Effector memory CD8-positive, alpha-beta T cell (primary cell): Measurements from ENCODE around the gene PTPRM.

Source experiments
- ATAC-seq: fragments of 150-1000 bp; cut with Tn5 transposase; replicated peaks from 2 replicates; pipeline ENCODE4 v1.10.0; 2021; ENCODE audit warnings: mild to moderate bottlenecking, moderate library complexity
- DNase-seq, 3 experiments: peaks; one replicate each; pipeline ENCODE4 v3.0.0; 2021
- H3K27ac Mint-ChIP-seq, 2 donors: one replicate each; pipeline ENCODE4 v1.8.0; 2022; ENCODE audit warnings: mild to moderate bottlenecking in 2 of 2, mixed read lengths in 2 of 2, moderate library complexity in 2 of 2
- H3K27me3 Mint-ChIP-seq, 2 donors: one replicate each; pipeline ENCODE4 v1.8.0; 2022; ENCODE audit warnings: mixed read lengths in 2 of 2
- H3K36me3 Mint-ChIP-seq: one replicate; pipeline ENCODE4 v1.8.0; 2022; ENCODE audit warnings: mild to moderate bottlenecking, moderate library complexity, mixed read lengths; ENCODE audit not compliant: insufficient read depth
- H3K4me1 Mint-ChIP-seq, 2 donors: one replicate each; pipeline ENCODE4 v1.8.0; 2022; ENCODE audit warnings: low read depth in 2 of 2, mixed read lengths in 2 of 2
- H3K4me3 Mint-ChIP-seq, 2 donors: one replicate each; pipeline ENCODE4 v1.8.0; 2022; ENCODE audit warnings: mild to moderate bottlenecking in 2 of 2, mixed read lengths in 2 of 2, moderate library complexity in 2 of 2
- H3K9me3 Mint-ChIP-seq, 2 donors: one replicate each; pipeline ENCODE4 v1.8.0; 2022; ENCODE audit warnings: mixed read lengths in 2 of 2

PTPRM gene

GRCh38 chr18:7615840-7616239 lies 48.7 kb downstream of the PTPRM start:
- H3K4me3 Mint-ChIP-seq: no peak overlapping the region
- no peak overlapping the region for H3K27ac Mint-ChIP-seq
- ATAC-seq (no peak), DNase-seq (no peak)
- H3K9me3 Mint-ChIP-seq: no peaks in the 10 kb centered on the region
- H3K27me3 Mint-ChIP-seq: no peaks in the 10 kb centered on the region
- H3K4me1 Mint-ChIP-seq: no peaks in the 10 kb centered on the region
- H3K36me3 Mint-ChIP-seq: peaks cover 2% of the 10 kb centered on the region

- no peaks in the 10 kb centered on the region for H3K27me3 Mint-ChIP-seq
- H3K36me3 Mint-ChIP-seq: peaks cover 2% of the 10 kb centered on the region
- no peak overlapping the region for H3K4me3 Mint-ChIP-seq
- ATAC-seq (no peak), DNase-seq (no peak)
- no peak overlapping the region for H3K27ac Mint-ChIP-seq
- no peaks in the 10 kb centered on the region for H3K9me3 Mint-ChIP-seq
- no peaks in the 10 kb centered on the region for H3K4me1 Mint-ChIP-seq
These were observed 49.5 kb downstream of the PTPRM start for GRCh38 chr18:7616661-7617060.

GRCh38 chr18:7617738-7618422 lies 50.8 kb downstream of the PTPRM start:
- Mint-ChIP-seq H3K36me3 (peaks cover 2% of the 10 kb centered on the region), H3K9me3 (no peaks in the 10 kb centered on the region), H3K27me3 (no peaks in the 10 kb centered on the region), H3K4me1 (no peaks in the 10 kb centered on the region), H3K27ac (no peak overlapping the region), H3K4me3 (no peak overlapping the region)
- DNase-seq (no peak), ATAC-seq (no peak)

DNA sequence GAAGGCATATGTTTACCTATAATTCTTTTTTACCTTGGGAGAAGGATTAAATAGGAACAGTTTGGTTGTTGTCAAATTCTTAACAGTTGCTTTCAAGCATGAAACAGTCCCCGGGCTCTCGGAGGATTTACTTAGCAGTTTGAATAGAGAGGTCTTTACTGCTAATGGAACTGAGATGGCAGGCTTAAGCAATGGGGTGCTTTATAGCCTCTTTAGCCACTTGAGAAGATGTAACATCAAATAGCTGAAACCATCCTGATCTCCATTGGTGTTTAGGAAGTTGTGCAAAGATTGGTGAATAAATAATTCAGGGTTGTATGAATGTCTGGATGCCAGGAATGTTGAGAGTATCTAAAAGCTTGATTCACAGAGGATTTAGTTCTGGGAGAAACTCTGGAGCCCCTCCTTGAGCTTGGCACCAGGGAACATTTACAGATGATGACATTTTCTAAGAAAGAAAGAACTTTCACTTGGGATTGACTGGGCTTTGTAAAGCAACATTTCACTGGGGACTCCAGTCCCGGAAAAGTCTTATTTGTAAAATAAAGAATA lies 51.9 kb downstream of the PTPRM start:
- DNase-seq (no peak), ATAC-seq (no peak)
- H3K4me3 Mint-ChIP-seq: no peak overlapping the region
- H3K4me1 Mint-ChIP-seq: no peaks in the 10 kb centered on the region
- no peak overlapping the region for H3K27ac Mint-ChIP-seq
- H3K27me3 Mint-ChIP-seq: no peaks in the 10 kb centered on the region
- no peaks in the 10 kb centered on the region for H3K9me3 Mint-ChIP-seq
- peaks cover 2% of the 10 kb centered on the region for H3K36me3 Mint-ChIP-seq

GRCh38 chr18:7619676-7620075 lies 52.6 kb downstream of the PTPRM start:
- Mint-ChIP-seq H3K9me3 (no peaks in the 10 kb centered on the region), H3K4me1 (no peaks in the 10 kb centered on the region), H3K36me3 (peaks cover 2% of the 10 kb centered on the region), H3K4me3 (no peak overlapping the region), H3K27me3 (no peaks in the 10 kb centered on the region), H3K27ac (no peak overlapping the region)
- ATAC-seq (no peak), DNase-seq (no peak)

- Mint-ChIP-seq H3K27ac (no peak overlapping the region), H3K27me3 (no peaks in the 10 kb centered on the region), H3K4me1 (no peaks in the 10 kb centered on the region), H3K9me3 (no peaks in the 10 kb centered on the region), H3K4me3 (no peak overlapping the region), H3K36me3 (peaks cover 2% of the 10 kb centered on the region)
- DNase-seq (no peak), ATAC-seq (no peak)
These were observed 55.6 kb downstream of the PTPRM start for GRCh38 chr18:7622721-7623120.

DNA sequence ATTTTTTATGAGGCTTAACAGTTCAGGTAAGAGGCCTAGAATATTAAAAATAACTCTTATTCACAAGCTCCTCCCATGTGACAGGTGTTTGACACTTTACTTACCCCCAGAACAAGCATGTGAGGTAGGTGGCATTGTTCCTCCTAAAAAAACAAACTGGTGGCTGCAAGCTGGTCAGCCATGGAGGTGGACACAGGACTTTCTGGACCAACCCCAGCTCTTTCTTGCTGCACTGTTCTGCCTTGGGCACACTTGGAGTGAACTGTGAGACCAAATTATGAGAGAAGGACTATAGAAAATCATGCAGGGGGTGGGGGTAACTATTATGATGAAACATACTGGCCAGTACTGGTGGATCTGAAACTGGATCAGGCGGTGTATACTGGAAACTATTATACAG lies 56.6 kb downstream of the PTPRM start:
- H3K36me3 Mint-ChIP-seq: peaks cover 2% of the 10 kb centered on the region
- no peaks in the 10 kb centered on the region for H3K4me1 Mint-ChIP-seq
- DNase-seq (no peak), ATAC-seq (no peak)
- no peak overlapping the region for H3K27ac Mint-ChIP-seq
- no peak overlapping the region for H3K4me3 Mint-ChIP-seq
- H3K9me3 Mint-ChIP-seq: peaks cover 0 to under 1% of the 10 kb centered on the region in 2 donors
- no peaks in the 10 kb centered on the region for H3K27me3 Mint-ChIP-seq

DNA sequence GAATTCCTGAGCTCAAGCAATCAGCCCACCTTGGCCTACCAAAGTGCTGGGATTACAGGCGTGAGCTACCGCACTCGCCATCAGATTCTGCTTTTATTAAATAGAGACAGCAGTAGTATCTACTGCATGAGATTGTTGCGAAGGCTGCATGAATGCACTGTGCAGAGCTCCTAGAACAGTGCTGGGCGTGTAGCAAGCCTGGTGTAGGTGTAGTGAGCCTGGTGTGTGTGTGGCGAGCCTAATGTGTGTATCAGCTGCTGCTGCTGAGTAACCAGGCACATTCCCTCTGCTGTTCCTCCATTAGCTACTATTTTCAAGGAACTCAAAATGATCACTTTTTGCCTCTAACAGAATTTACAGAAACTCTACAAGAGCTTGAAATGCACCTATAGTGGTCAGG lies 57.6 kb downstream of the PTPRM start:
- H3K9me3 Mint-ChIP-seq: peaks cover 0 to 10% of the 10 kb centered on the region in 2 donors
- DNase-seq: no peak
- H3K36me3 Mint-ChIP-seq: peaks cover under 1% of the 10 kb centered on the region
- no peak overlapping the region for H3K27ac Mint-ChIP-seq
- no peaks in the 10 kb centered on the region for H3K27me3 Mint-ChIP-seq
- H3K4me1 Mint-ChIP-seq: peaks cover 0 to 2% of the 10 kb centered on the region in 2 donors
- no peak overlapping the region for H3K4me3 Mint-ChIP-seq
- no peak for ATAC-seq

DNA sequence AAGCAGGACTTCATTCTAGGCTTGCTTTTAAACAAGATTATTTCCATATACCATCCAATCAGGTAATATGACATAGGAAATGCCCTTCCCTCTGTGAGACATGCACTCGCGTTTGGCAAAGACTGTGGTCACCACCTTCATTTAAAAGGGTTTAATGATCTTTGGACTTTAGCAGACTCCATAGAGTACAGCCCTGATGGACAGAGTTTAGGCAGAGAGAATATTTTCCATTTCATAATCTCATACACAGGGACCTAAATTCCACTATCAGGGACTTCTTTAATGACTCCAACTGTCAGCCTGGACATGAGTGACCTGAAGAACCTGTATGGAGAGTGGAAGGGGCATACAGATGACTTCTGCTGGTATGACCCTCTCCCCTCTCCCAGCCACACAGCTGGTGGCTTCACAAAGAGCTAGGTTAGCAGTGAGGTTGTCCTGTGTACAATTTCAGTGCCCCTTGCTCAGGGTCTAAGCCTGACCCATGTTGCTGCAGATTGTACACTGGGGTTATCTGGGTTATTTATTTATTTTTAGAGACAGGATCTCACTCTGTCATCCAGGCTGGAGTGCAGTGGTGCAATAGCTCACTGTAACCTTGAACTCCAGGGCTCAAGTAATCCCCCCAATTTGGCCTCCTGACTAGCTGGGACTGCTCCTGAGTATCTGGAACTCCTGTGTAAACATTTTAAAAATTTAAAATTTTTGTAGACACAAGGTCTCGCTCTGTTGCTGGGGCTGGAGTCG lies 59.2 kb downstream of the PTPRM start:
- no peaks in the 10 kb centered on the region for H3K27me3 Mint-ChIP-seq

DNA sequence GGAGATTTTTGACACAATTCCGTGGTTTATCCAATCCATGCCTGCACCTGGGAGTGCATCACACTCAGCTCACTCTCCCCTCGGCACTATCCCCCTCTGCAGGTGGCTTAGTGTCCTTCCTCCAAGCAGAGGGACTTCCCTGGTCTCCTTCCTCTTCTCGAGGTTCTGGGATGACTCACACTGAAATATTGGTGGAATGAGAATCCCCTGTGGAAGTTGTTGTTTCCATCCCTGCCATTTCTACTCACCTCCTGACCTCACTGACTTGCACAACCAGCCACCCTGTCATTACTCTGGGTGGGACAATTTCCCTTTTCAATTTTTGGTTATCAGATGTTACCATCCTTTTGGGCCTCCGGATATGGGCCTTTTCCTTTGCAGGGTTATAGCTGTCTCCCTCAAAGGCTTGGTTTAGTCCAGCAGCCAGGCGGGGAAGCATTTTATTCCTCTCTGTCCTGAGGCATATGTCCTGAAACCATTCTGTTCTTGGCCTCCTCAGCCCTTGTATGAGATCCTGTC lies 59.9 kb downstream of the PTPRM start:
- no peak overlapping the region for H3K4me3 Mint-ChIP-seq
- no peaks in the 10 kb centered on the region for H3K27me3 Mint-ChIP-seq
- DNase-seq (no peak), ATAC-seq (no peak)
- no peak overlapping the region for H3K27ac Mint-ChIP-seq
- H3K9me3 Mint-ChIP-seq: peaks cover 0 to 17% of the 10 kb centered on the region in 2 donors
- H3K4me1 Mint-ChIP-seq: peaks cover 0 to 2% of the 10 kb centered on the region in 2 donors
- H3K36me3 Mint-ChIP-seq: peaks cover 2% of the 10 kb centered on the region

More for the DNA sequence above, 59.2 kb downstream of the PTPRM start:
- Mint-ChIP-seq H3K9me3 (peaks cover 0 to 17% of the 10 kb centered on the region in 2 donors), H3K4me1 (peaks cover 0 to 2% of the 10 kb centered on the region in 2 donors), H3K4me3 (no peak overlapping the region), H3K27ac (no peak overlapping the region), H3K36me3 (peaks cover 2% of the 10 kb centered on the region)
- ATAC-seq (no peak), DNase-seq (no peak)

- H3K27me3 Mint-ChIP-seq: no peaks in the 10 kb centered on the region
- peaks cover 0 to 2% of the 10 kb centered on the region in 2 donors for H3K4me1 Mint-ChIP-seq
These were observed 62.3 kb downstream of the PTPRM start for GRCh38 chr18:7629416-7629815.

DNA sequence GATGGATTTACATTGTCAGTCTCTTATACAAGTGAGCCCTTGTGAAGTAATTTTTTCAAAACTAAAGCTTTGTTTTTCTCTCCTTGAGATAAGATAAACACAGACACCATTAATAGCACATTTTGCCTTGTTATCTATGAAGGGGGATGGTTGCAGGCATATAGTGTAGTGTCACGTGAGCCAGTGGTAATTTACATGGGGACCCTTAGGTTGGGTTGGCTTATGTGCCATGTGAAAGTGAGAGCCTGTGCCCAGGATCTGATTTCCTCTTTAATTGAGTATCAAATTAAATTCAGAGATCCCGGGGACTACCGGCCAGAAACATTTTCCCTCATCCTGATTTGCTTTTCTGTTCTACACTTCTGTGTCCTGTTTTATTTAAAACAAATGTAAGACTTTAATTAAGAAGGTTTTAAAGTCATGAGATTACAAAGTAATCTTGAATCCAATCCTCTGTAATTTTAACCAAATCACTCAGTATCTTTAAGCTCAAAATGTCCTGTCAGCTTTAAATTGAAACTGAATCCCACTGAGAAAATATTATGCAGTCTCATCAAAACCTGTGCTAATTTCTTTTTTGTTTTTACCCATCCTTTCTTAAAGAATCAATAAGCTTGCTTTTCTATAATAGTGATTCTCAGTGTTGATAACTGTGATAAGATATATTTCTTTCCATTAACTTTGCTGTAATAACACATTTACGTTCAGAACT lies 63.8 kb downstream of the PTPRM start:
- Mint-ChIP-seq H3K4me3 (no peak overlapping the region), H3K4me1 (peaks cover 0 to 2% of the 10 kb centered on the region in 2 donors), H3K27me3 (no peaks in the 10 kb centered on the region), H3K9me3 (peaks cover 2 to 32% of the 10 kb centered on the region in 2 donors), H3K36me3 (peaks cover 2% of the 10 kb centered on the region), H3K27ac (no peak overlapping the region)
- no peak for ATAC-seq
- DNase-seq: no peak

More at GRCh38 chr18:7629416-7629815, 62.3 kb downstream of the PTPRM start:
- ATAC-seq: no peak
- no peak for DNase-seq
- Mint-ChIP-seq H3K27ac (no peak overlapping the region), H3K36me3 (peaks cover 2% of the 10 kb centered on the region), H3K9me3 (peaks cover 2 to 31% of the 10 kb centered on the region in 2 donors), H3K4me3 (no peak overlapping the region)
